Measurements from ENCODE around the gene FAM149A. TPM values are rescaled to one million over a fixed set of nuclear protein-coding genes. Genes with fewer than 3 reads are reported as not detected.

FAM149A gene
- total RNA-seq, 1 donor: 10.8 TPM

- no peak for DNase-seq (ENCODE audit: low read depth)
- no peak for TF ChIP-seq CTCF (IDR thresholded peaks at IDR 0.05; ENCODE audit: insufficient read depth, low read length)
- no peak overlapping the region for H3K4me3 ChIP-seq (ENCODE audit: low read depth, low read length)
These were observed 117.1 kb downstream of the FAM149A start for GRCh38 chr4:186221624-186222023.

Small RNA genes lying within 50 kb of the gene (small RNA-seq; reads per million reads assigned to genes)
- not detected for gene RF00322

Other genes with a start within 250 kb of the FAM149A start
- 3.3 and 11.6 TPM in 2 replicates for gene TLR3, start 35.5 kb upstream of the FAM149A start, total RNA-seq (ENCODE audit: low replicate concordance)
- gene CYP4V2, start 86.9 kb downstream of the FAM149A start, total RNA-seq (ENCODE audit: low replicate concordance): 40.4 and 76.0 TPM in 2 replicates
- 0.18 TPM in 1 of 2 replicates, not detected in the other for gene KLKB1, start 122.8 kb downstream of the FAM149A start, total RNA-seq (ENCODE audit: low replicate concordance)
- gene F11, start 161.5 kb downstream of the FAM149A start, total RNA-seq (ENCODE audit: low replicate concordance): not detected in 2 replicates

Data from fibroblast of the aortic adventitia (primary cell).